ENCODE results near the gene CDK16.
A peak's percentile ranks its signal among the peaks of the same experiment; 100 is the strongest.

Gene CDK16

GRCh38 chrX:47186096-47186740, 32.3 kb upstream of the CDK16 start:
- DNase-seq: no peak

- no peak for DNase-seq
Measured at GRCh38 chrX:47187106-47187677, 31.3 kb upstream of the CDK16 start.

- DNase-seq: no peak
Measured at GRCh38 chrX:47189906-47190305, 28.6 kb upstream of the CDK16 start.

GRCh38 chrX:47190445-47191269, 27.8 kb upstream of the CDK16 start:
- peak; percentile 96 for DNase-seq

GRCh38 chrX:47191331-47191730, 27.1 kb upstream of the CDK16 start:
- DNase-seq: peak; percentile 49

- no peak for DNase-seq
Measured at GRCh38 chrX:47191806-47192401, 26.6 kb upstream of the CDK16 start.

GRCh38 chrX:47193475-47194193, 24.8 kb upstream of the CDK16 start, which contains the start of gene UBA1:
Gene UBA1 (plus strand): TSS chrX:47193829. CDS start chrX:47198803, 4,974 bp downstream.
- DNase-seq: peak; percentile 97

GRCh38 chrX:47194194-47194787, 24.2 kb upstream of the CDK16 start:
- no peak for DNase-seq

- no peak for DNase-seq
Measured at GRCh38 chrX:47196098-47196497, 22.4 kb upstream of the CDK16 start.

GRCh38 chrX:47197526-47197925, 21.0 kb upstream of the CDK16 start:
- DNase-seq: no peak

- no peak for DNase-seq
Measured at GRCh38 chrX:47198026-47198686, 20.3 kb upstream of the CDK16 start.

- no peak for DNase-seq
Measured at GRCh38 chrX:47198687-47199080, 19.8 kb upstream of the CDK16 start.

- no peak for DNase-seq
Measured at GRCh38 chrX:47199286-47199685, 19.2 kb upstream of the CDK16 start.

- DNase-seq: no peak
Measured at GRCh38 chrX:47200385-47201150, 17.9 kb upstream of the CDK16 start.

- no peak for DNase-seq
Measured at GRCh38 chrX:47201345-47201944, 17.0 kb upstream of the CDK16 start.

- DNase-seq: no peak
Measured at GRCh38 chrX:47202316-47202715, 16.2 kb upstream of the CDK16 start.

- no peak for DNase-seq
Measured at GRCh38 chrX:47202877-47203276, 15.6 kb upstream of the CDK16 start.

GRCh38 chrX:47204970-47205369, 13.5 kb upstream of the CDK16 start:
- no peak for DNase-seq

- no peak for DNase-seq
Measured at GRCh38 chrX:47206316-47206715, 12.2 kb upstream of the CDK16 start.

GRCh38 chrX:47208108-47208507, 10.4 kb upstream of the CDK16 start:
- no peak for DNase-seq
